ENCODE results near the gene DAPK1. TPM values are rescaled to one million over a fixed set of nuclear protein-coding genes. Genes with fewer than 3 reads are reported as not detected.

Gene DAPK1
- total and polyA plus RNA-seq, 10 of the 15 experiments (the other 5 are each of a cell fraction or from before 2014, with no cell fraction given): 8.2 to 94.7 (median 51.6) TPM

GRCh38 chr9:87530716-87531115 lies 33.0 kb downstream of the DAPK1 start (continued):
- TF ChIP-seq, protein P1, sequence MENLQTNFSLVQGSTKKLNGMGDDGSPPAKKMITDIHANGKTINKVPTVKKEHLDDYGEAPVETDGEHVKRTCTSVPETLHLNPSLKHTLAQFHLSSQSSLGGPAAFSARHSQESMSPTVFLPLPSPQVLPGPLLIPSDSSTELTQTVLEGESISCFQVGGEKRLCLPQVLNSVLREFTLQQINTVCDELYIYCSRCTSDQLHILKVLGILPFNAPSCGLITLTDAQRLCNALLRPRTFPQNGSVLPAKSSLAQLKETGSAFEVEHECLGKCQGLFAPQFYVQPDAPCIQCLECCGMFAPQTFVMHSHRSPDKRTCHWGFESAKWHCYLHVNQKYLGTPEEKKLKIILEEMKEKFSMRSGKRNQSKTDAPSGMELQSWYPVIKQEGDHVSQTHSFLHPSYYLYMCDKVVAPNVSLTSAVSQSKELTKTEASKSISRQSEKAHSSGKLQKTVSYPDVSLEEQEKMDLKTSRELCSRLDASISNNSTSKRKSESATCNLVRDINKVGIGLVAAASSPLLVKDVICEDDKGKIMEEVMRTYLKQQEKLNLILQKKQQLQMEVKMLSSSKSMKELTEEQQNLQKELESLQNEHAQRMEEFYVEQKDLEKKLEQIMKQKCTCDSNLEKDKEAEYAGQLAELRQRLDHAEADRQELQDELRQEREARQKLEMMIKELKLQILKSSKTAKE (IDR thresholded peaks at IDR 0.05; ENCODE audit: low read depth, poor library complexity, severe bottlenecking): no peak
- TF ChIP-seq NR2C2 (IDR thresholded peaks at IDR 0.05; ENCODE audit: borderline replicate concordance, control insufficient read depth, insufficient read length, low read depth) (no peak), NBN (IDR thresholded peaks at IDR 0.05) (no peak), RAD21 (IDR thresholded peaks at IDR 0.05; ENCODE audit: insufficient read depth, low read depth, low read length) (no peak)

DNA sequence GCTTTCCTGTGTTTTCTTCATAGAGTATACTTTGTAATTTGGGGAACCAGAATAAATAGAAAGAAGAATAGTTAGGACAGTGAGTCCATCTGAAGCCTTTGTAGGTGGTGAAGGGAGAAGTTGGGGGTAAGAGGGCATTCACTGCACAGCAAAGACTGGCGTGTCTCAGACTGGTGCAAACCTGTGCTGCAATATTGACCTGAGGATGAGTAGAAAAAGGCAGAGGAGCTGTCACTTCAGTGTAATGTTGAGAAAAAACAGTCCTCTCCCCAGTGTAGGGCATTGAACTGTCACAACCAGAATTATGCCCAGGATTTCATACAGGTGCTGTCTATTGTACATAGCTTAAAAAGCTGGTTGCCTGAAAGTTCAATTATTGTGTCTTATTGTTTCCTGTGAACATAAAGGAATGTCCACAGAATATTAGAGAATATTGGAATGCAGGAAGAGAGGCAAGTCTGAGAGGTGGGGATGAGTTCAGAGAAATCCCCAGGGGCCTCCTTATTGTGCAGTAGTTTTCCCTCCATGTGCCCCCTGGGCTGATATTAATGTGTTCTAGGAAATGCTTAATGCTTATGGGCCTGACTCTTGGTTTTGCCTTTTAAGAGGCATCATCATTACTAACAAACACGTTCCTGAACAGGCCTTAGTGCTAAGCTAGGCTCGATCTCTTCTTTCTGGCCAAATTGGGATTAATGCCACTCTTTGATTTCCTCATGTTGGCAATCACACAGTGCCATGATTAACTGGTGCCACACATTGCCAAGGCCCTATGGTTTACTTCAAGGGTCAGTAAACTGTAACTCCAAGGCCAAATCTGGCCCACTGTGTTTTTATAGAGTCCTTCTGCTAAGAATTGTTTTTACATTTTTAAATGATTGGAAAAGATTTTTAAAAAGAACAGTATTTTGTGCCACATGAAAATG lies 34.0 kb downstream of the DAPK1 start:
- 57% methylated on average over 3 of the region's 3 CpGs for WGBS (ENCODE audit: insufficient coverage, insufficient replicate concordance, low lambda C conversion rate, missing lambda C conversion rate)
- ATAC-seq (no peak), FAIRE-seq (no peak), DNase-seq (ENCODE audit: low read depth, low spot score) (no peak)
- H3K9me3 ChIP-seq (replicated peaks; ENCODE audit: control insufficient read depth, insufficient read depth, low read length): no peaks in the 10 kb centered on the region
- no TSS peak for BruUV-seq (replicated peaks)
- CTCF ChIA-PET: interaction anchor here (1.9 kb wide), 1 partner anchor 34 kb away, joined by 5 read pairs; the partner anchor contains the start of gene DAPK1
- SMC1A ChIA-PET (ENCODE audit: uncharacterized antibody, unreplicated experiment): interaction anchor here (0.7 to 1.6 kb wide), 5 partner anchors 8 to 131 kb away, joined by 3 to 6 read pairs (median 3); no protein-coding TSS in a partner anchor
- POLR2A ChIA-PET: interaction anchor here (0.9 kb wide), 1 partner anchor 33 kb away, joined by 3 read pairs; no protein-coding TSS in a partner anchor
- no peak overlapping the region for H3K9ac ChIP-seq (ENCODE audit: control insufficient read depth, insufficient read depth, low read length)
- H3K4me2 ChIP-seq (ENCODE audit: control insufficient read depth, insufficient read depth): no peak overlapping the region
- H3K27ac ChIP-seq (ENCODE audit: control insufficient read depth, insufficient read depth): peak overlapping the region; percentile 8; the same call in 1 of the 2 replicates
- peaks cover 21% of the 10 kb centered on the region for H3K4me1 ChIP-seq (ENCODE audit: control insufficient read depth, insufficient read depth, low read length)
- H3K36me3 ChIP-seq (ENCODE audit: control insufficient read depth in 2 of 2, insufficient read depth in 2 of 2, low read length in 1 of 2): peaks cover 0 to 5% of the 10 kb centered on the region in 2 experiments; a peak in 1 of 4 replicates
- H3K4me3 ChIP-seq: no peak overlapping the region
- no peaks in the 10 kb centered on the region for H3K27me3 ChIP-seq (replicated peaks in 1 of 2; ENCODE audit: control insufficient read depth in 2 of 2, insufficient read depth in 2 of 2, low read length in 1 of 2)
- in situ Hi-C loops (cut with MboI) (no loop called here), intact Hi-C loops (cut with micrococcal nuclease; ENCODE audit: unreplicated experiment) (no loop called here)
- TF ChIP-seq RELB (IDR thresholded peaks at IDR 0.05; ENCODE audit: low read depth) (no peak), GATAD2B (conservative IDR thresholded peaks at IDR 0.05; ENCODE audit: low read depth) (no peak), HDAC2 (IDR thresholded peaks at IDR 0.05) (no peak), EED (IDR thresholded peaks at IDR 0.05; ENCODE audit: low read depth) (no peak), CREB1 (IDR thresholded peaks at IDR 0.05; ENCODE audit: low read depth) (no peak)
- H3K79me2 ChIP-seq (ENCODE audit: control insufficient read depth, insufficient read depth, low read length): peaks cover 9% of the 10 kb centered on the region
- H2AFZ ChIP-seq (ENCODE audit: control insufficient read depth, low read depth, low read length): no peak overlapping the region
- no peaks in the 10 kb centered on the region for H4K20me1 ChIP-seq (ENCODE audit: control insufficient read depth, insufficient read depth)
- RAD21 ChIA-PET (ENCODE audit: unreplicated experiment): interaction anchor here (0.7 kb wide), 1 partner anchor 17 kb away, joined by 3 read pairs; no protein-coding TSS in a partner anchor
